OCI-LY7 (cell line): Measurements from ENCODE around the gene CCDC190. TPM values are rescaled to one million over a fixed set of nuclear protein-coding genes. Genes with fewer than 3 reads are reported as not detected.

Experiments used
- BruUV-seq: library from RNA; stranded (reverse); fragments of 400-500 nt; replicated peaks from 2 replicates; lab custom pipeline; 2021; lab: Mats Ljungman, UMichigan
- CTCF ChIA-PET: fragments of 300-600 bp; sonication (Branson Sonifier 250); formaldehyde crosslinking; loops from one replicate; lab custom pipeline; 2022; ENCODE audit warnings: antibody characterized with exemption; ENCODE audit not compliant: unreplicated experiment; lab: Charles Lee
- POLR2A ChIA-PET: fragments of 300-600 bp; sonication (Branson Sonifier 250); formaldehyde crosslinking; loops from one replicate; lab custom pipeline; 2022; ENCODE audit warnings: antibody characterized with exemption; lab: Charles Lee
- DNase-seq: peaks from one replicate; pipeline ENCODE4 v3.0.0-alpha.2; 2015; ENCODE audit warnings: low spot score
- H2AFZ ChIP-seq: fragments of 200-600 bp; sonication (generic), shearing (Covaris generic); 2 replicates; pipeline ENCODE4 v1.6.1; 2014; ENCODE audit warnings: mild to moderate bottlenecking, antibody characterized with exemption, low read length, moderate library complexity
- H3K27ac ChIP-seq: fragments of 200-600 bp; sonication (generic); 2 replicates; pipeline ENCODE4 v1.5.1; 2014; ENCODE audit warnings: mixed run types, low read depth, mild to moderate bottlenecking, moderate library complexity, low read length, inconsistent platforms; ENCODE audit not compliant: poor library complexity, severe bottlenecking
- H3K36me3 ChIP-seq: fragments of 200-600 bp; sonication (generic); 2 replicates; pipeline ENCODE4 v1.6.1; 2014; ENCODE audit warnings: mild to moderate bottlenecking, antibody characterized with exemption, low read length, moderate library complexity, mixed read lengths; ENCODE audit not compliant: insufficient read depth
- H3K4me1 ChIP-seq: fragments of 200-600 bp; sonication (generic); 2 replicates; pipeline ENCODE4 v1.5.1; 2014; ENCODE audit warnings: mild to moderate bottlenecking, low read length; ENCODE audit not compliant: insufficient read depth, poor library complexity, severe bottlenecking
- H3K4me2 ChIP-seq: fragments of 200-600 bp; sonication (generic); 2 replicates; pipeline ENCODE4 v1.6.1; 2014; ENCODE audit warnings: mild to moderate bottlenecking, low read length
- H3K4me3 ChIP-seq: fragments of 200-600 bp; sonication (generic); 2 replicates; pipeline ENCODE4 v1.5.1; 2014; ENCODE audit warnings: mild to moderate bottlenecking, low read depth, low read length; ENCODE audit not compliant: poor library complexity, severe bottlenecking
- H3K79me2 ChIP-seq: fragments of 200-600 bp; sonication (generic); 2 replicates; pipeline ENCODE4 v1.6.1; 2016; ENCODE audit warnings: low read depth, mild to moderate bottlenecking, low read length, moderate library complexity, mixed read lengths; ENCODE audit not compliant: insufficient read depth
- H3K9me2 ChIP-seq: fragments of 200-600 bp; sonication (generic); 2 replicates; pipeline ENCODE4 v1.6.1; 2016; ENCODE audit warnings: mild to moderate bottlenecking, low read length, mixed read lengths; ENCODE audit not compliant: insufficient read depth
- H3K9me3 ChIP-seq: fragments of 200-600 bp; sonication (generic); 2 replicates; pipeline ENCODE4 v1.6.1; 2014; ENCODE audit warnings: mild to moderate bottlenecking, mixed run types, low read length, mixed read lengths
- H4K20me1 ChIP-seq: fragments of 200-600 bp; sonication (generic); 2 replicates; pipeline ENCODE4 v1.6.1; 2014; ENCODE audit warnings: mild to moderate bottlenecking, antibody characterized with exemption, low read length, moderate library complexity, mixed read lengths; ENCODE audit not compliant: insufficient read depth
- EZH2phosphoT487 ChIP-seq: fragments of 200-600 bp; sonication (generic); IDR thresholded peaks from 2 replicates; pipeline ENCODE4 v1.6.1; 2018; ENCODE audit warnings: low read depth, borderline replicate concordance, mild to moderate bottlenecking, mixed run types, antibody characterized with exemption, low read length, moderate library complexity, mixed read lengths
- intact Hi-C: fragments of 100-400 bp; cut with micrococcal nuclease; formaldehyde crosslinking; loops from one replicate; pipeline ENCODE4 v1.10.0; 2022; ENCODE audit not compliant: unreplicated experiment
- total RNA-seq, 2 experiments: library from RNA; depleted of rRNA in 1 of 2; stranded (reverse); fragments of >200 nt in 1 of 2; shearing (Covaris generic) in 1 of 2; gene quantifications; 2 replicates each; pipeline ENCODE4 v1.2.3, GENCODE V29; 2014 to 2022
- TF ChIP-seq, protein P1 (sequence below): fragments of 200-600 bp; sonication (generic); conservative IDR thresholded peaks from 2 replicates; pipeline ENCODE4 v1.5.1; 2014; ENCODE audit warnings: mild to moderate bottlenecking, antibody characterized with exemption, low read length, moderate library complexity, mixed read lengths

The CCDC190 gene
- total RNA-seq, 2 experiments from 2014 or later: not detected

DNA sequence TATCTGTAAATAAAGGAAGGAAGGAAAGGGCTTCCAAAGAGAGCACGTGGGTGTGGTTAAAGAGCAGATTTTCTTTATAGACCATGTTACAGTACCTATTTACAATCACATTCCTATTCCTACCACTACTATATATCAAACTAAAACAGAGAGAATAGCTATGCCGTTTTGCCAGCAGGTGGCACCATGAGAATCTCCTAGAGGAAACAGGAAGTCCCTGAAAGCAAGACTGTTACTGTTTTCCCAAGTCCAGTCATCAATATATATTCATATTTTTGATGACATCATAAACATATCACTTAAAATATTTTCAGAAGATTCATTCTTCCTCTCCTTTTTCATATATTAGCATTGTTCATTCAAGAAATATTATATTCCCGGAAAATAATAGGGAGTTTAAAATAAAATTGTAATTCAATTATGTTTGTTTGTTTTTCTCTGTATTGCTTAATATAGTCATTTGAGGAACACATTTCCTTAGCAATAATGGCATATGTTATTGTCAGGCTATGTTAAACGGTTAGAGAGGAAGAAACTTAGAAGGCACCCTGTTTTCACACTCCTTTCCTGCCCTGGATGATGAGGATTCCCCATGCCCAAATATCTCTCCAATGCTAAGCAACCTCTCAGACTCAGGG, 6.6 kb downstream of the CCDC190 start:
- DNase-seq: peak; percentile 69
- Histone ChIP-seq H3K27ac (no peak overlapping the region), H3K36me3 (no peaks in the 10 kb centered on the region), H3K4me3 (no peak overlapping the region), H4K20me1 (no peaks in the 10 kb centered on the region), H3K4me2 (no peak overlapping the region), H3K4me1 (no peaks in the 10 kb centered on the region), H3K9me3 (no peaks in the 10 kb centered on the region), H2AFZ (no peak overlapping the region), H3K9me2 (no peaks in the 10 kb centered on the region), H3K79me2 (no peaks in the 10 kb centered on the region)
- TF ChIP-seq EZH2phosphoT487: no peak
- TF ChIP-seq, protein P1, sequence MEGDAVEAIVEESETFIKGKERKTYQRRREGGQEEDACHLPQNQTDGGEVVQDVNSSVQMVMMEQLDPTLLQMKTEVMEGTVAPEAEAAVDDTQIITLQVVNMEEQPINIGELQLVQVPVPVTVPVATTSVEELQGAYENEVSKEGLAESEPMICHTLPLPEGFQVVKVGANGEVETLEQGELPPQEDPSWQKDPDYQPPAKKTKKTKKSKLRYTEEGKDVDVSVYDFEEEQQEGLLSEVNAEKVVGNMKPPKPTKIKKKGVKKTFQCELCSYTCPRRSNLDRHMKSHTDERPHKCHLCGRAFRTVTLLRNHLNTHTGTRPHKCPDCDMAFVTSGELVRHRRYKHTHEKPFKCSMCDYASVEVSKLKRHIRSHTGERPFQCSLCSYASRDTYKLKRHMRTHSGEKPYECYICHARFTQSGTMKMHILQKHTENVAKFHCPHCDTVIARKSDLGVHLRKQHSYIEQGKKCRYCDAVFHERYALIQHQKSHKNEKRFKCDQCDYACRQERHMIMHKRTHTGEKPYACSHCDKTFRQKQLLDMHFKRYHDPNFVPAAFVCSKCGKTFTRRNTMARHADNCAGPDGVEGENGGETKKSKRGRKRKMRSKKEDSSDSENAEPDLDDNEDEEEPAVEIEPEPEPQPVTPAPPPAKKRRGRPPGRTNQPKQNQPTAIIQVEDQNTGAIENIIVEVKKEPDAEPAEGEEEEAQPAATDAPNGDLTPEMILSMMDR: peak; percentile 96
- ChIA-PET CTCF (no interaction called here), POLR2A (interaction anchor here (0.7 kb wide), 1 partner anchor 990 kb away, joined by 3 read pairs; no protein-coding TSS in a partner anchor)
- intact Hi-C loops: loop anchor here (2.0 kb wide), 1 partner anchor 460 kb away; no protein-coding TSS in a partner anchor
- no TSS peak for BruUV-seq

DNA sequence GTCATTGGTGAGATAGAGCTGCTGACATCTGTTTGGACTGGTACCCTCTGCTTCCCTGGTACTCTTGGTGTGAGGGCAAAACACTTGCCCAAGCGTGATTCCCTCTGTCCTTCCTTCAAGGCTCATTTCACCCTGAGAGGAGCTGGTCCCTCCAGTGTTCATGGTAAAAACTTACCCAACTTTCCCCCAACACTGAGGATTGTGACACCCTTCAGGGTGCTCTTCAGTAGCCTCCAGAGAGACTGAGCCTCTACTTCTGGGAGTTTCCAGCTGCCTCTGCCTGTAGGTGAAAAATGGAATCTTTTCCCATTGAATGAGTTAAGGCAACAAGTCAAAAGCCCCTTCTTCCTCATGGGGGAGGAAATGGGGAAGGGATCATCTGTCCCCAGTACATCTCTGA, 9.6 kb downstream of the CCDC190 start:
- ChIA-PET POLR2A (no interaction called here), CTCF (no interaction called here)
- no peaks in the 10 kb centered on the region for H3K4me1 ChIP-seq
- H3K27ac ChIP-seq: no peak overlapping the region
- H3K4me3 ChIP-seq: no peak overlapping the region
- H3K36me3 ChIP-seq: no peaks in the 10 kb centered on the region
- H3K79me2 ChIP-seq: no peaks in the 10 kb centered on the region
- TF ChIP-seq EZH2phosphoT487: no peak
- TF ChIP-seq, protein P1: no peak
- H3K4me2 ChIP-seq: no peak overlapping the region
- no peaks in the 10 kb centered on the region for H3K9me2 ChIP-seq
- DNase-seq: no peak
- no peaks in the 10 kb centered on the region for H4K20me1 ChIP-seq
- BruUV-seq: no TSS peak
- intact Hi-C loops: no loop called here
- no peaks in the 10 kb centered on the region for H3K9me3 ChIP-seq
- H2AFZ ChIP-seq: no peak overlapping the region

DNA sequence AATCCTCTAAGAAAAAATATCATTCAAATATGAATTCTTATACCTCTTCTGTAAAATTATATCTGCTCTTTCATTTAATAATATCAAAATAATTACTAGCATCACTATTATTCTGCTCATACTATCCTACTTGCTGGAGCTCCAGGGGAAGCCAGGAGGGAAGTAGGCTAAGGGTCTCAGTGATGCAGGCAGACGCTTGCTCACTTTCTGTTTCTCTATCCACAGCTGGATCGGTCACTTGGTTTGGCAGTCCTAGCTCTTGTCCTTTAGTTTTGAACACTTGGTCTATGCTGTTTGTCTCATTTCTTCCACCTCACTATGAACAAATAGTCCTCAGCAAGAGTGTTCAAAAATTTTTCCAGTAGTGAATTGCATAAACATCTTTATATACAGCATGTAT, 11.3 kb downstream of the CCDC190 start:
- Histone ChIP-seq H3K36me3 (no peaks in the 10 kb centered on the region), H3K27ac (no peak overlapping the region), H3K9me3 (no peaks in the 10 kb centered on the region), H3K9me2 (no peaks in the 10 kb centered on the region), H3K79me2 (no peaks in the 10 kb centered on the region), H3K4me1 (no peaks in the 10 kb centered on the region), H3K4me2 (no peak overlapping the region), H4K20me1 (no peaks in the 10 kb centered on the region), H3K4me3 (no peak overlapping the region), H2AFZ (no peak overlapping the region)
- ChIA-PET CTCF (no interaction called here), POLR2A (no interaction called here)
- intact Hi-C loops: loop anchor here (5.0 kb wide), 1 partner anchor 323 kb away; no protein-coding TSS in a partner anchor
- no TSS peak for BruUV-seq
- DNase-seq: no peak
- TF ChIP-seq, protein P1: no peak
- TF ChIP-seq EZH2phosphoT487: no peak
